NCI-H1694 (cell line): ENCODE measurements around the gene CCDC93.

Source experiments
- DNase-seq: peaks from one replicate; lab custom pipeline; 2025; lab: John Stamatoyannopoulos, UW

CCDC93 gene

DNA sequence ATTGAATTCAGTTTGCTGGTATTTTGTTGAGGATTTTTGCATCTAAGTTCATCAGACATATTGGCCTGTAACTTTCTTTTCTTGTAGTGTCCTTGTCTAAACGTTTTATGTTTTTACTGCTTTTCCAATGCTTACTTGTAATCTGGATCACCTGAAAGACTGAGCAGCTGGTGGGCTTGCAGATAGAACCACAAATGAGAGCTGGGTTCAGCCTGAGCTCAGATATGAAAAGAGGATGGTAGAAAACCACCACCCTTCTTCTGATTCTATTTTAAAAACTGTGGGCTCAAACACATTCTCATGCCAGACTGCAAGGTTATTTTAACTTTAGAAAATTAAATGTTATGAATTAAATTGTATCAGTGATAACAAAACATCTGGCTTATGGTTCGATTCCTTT, 128.6 kb downstream of the CCDC93 start:
- no peak for DNase-seq

GRCh38 chr2:117879003-117879402, 134.9 kb downstream of the CCDC93 start:
- DNase-seq, result no peak

DNA sequence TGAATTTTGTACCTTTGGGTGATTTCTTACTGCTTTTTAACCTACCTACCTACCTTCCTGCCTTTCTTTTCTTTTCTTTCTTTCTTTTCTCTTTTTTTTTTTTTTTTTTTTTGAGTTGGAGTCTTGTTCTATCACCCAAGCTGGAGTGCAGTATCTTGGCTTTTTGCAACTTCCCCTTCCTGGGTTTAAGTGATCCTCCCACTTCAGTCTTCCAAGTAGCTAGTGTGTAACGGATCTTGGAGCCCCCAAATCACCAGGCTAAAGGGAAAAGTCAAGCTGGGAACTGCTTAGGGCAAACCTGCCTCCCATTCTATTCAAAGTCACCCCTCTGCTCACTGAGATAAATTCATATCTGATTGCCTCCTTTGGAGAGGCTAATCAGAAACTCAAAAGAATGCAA, 138.1 kb downstream of the CCDC93 start:
- no peak for DNase-seq
